Suprapubic skin (tissue), 4 donors: ENCODE data around the gene HLCS. TPM values are rescaled to one million over a fixed set of nuclear protein-coding genes. Genes with fewer than 3 reads are reported as not detected.

Experiments used
- DNase-seq, 2 donors: peaks; one replicate each; pipeline ENCODE4 v3.0.0-alpha.2; 2019; ENCODE audit warnings: low spot score in 2 of 2
- H3K27ac ChIP-seq: fragments of 200-600 bp; sonication (generic); one replicate; pipeline ENCODE4 v1.5.1; 2019
- H3K27me3 ChIP-seq: fragments of 200-600 bp; sonication (generic); one replicate; pipeline ENCODE4 v1.5.1; 2019
- H3K36me3 ChIP-seq: fragments of 200-600 bp; sonication (generic); one replicate; pipeline ENCODE4 v1.5.1; 2019
- H3K4me1 ChIP-seq: fragments of 200-600 bp; sonication (generic); one replicate; pipeline ENCODE4 v1.5.1; 2019
- H3K4me3 ChIP-seq: fragments of 200-600 bp; sonication (generic); one replicate; pipeline ENCODE4 v1.5.1; 2019; ENCODE audit warnings: mild to moderate bottlenecking
- H3K9me3 ChIP-seq: fragments of 200-600 bp; sonication (generic); one replicate; pipeline ENCODE4 v1.5.1; 2019
- EP300 ChIP-seq: sonication (generic); formaldehyde crosslinking; IDR thresholded peaks from one replicate; pipeline ENCODE4 v1.6.1; 2017; ENCODE audit warnings: antibody characterized with exemption
- POLR2A ChIP-seq, 2 donors: fragments of 450-650 bp; IDR thresholded peaks; one replicate each; pipeline ENCODE4 v1.6.1; 2017; ENCODE audit warnings: antibody characterized with exemption in 2 of 2, mild to moderate bottlenecking in 2 of 2, moderate library complexity in 2 of 2
- POLR2AphosphoS5 ChIP-seq, 3 donors: sonication (generic); formaldehyde crosslinking; IDR thresholded peaks; one replicate each; pipeline ENCODE4 v1.6.1; 2017; ENCODE audit warnings: antibody characterized with exemption in 3 of 3
- WGBS: methylation state at CpG from one replicate; pipeline ENCODE4 v1.1.5; 2018; 5-methylcytosine and 5-hydroxymethylcytosine counted together
- total RNA-seq, 4 donors: library from RNA; depleted of rRNA; stranded (reverse); fragments of >200 nt; gene quantifications; one replicate each; pipeline ENCODE4 v1.1.0, GENCODE V29; 2016
- TF ChIP-seq, protein P1 (sequence below), 2 donors: fragments of 200-600 bp in 1 of 2; fragments of 450-650 bp in 1 of 2; sonication (generic) in 1 of 2; IDR thresholded peaks; one replicate each; pipeline ENCODE4 v1.5.1; 2016 to 2019; ENCODE audit warnings: antibody characterized with exemption in 2 of 2, mild to moderate bottlenecking in 1 of 2, moderate library complexity in 1 of 2

HLCS gene
- total RNA-seq, 4 donors from 2014 or later: 8.4 to 16.1 (median 11.5) TPM

DNA sequence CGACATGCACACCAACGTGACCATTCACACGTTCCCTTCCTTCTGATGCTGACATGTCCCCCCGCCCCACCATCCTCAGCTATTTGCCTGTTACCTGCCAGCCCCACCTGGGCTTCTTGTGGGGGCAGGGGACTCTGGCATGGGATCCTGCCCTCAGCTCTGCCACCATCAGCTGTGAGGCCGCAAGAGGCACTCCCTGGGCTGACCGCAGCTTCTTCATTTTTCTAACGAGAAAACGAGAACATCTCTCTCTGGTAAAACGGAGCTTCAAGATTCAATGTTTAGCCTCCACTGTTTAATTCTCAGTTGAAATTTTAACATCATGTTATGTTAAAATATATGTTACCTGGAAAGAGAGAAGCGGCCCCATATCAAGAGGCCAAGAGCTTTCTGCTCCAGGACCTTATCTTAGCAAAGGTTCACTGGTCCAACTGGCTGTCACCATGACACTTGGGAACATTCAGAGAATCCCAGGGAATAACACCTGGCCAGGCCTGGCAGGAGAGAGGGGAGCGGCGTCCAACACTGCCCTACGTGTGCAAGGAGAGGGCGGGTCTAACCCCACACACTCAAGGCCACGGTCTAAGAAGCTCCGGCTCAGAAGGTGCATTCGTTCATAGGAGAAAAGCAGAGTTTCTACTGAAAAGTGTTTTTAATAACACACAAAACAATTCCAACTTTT is 51.3 kb downstream of the HLCS start:
- Histone ChIP-seq H3K27ac (no peak overlapping the region), H3K27me3 (no peaks in the 10 kb centered on the region), H3K4me1 (peaks cover 8% of the 10 kb centered on the region), H3K9me3 (no peaks in the 10 kb centered on the region), H3K36me3 (no peaks in the 10 kb centered on the region), H3K4me3 (no peak overlapping the region)
- TF ChIP-seq POLR2A (IDR thresholded peaks at IDR 0.05) (no peak), EP300 (no peak), POLR2AphosphoS5 (IDR thresholded peaks at IDR 0.05) (no peak)
- TF ChIP-seq, protein P1, sequence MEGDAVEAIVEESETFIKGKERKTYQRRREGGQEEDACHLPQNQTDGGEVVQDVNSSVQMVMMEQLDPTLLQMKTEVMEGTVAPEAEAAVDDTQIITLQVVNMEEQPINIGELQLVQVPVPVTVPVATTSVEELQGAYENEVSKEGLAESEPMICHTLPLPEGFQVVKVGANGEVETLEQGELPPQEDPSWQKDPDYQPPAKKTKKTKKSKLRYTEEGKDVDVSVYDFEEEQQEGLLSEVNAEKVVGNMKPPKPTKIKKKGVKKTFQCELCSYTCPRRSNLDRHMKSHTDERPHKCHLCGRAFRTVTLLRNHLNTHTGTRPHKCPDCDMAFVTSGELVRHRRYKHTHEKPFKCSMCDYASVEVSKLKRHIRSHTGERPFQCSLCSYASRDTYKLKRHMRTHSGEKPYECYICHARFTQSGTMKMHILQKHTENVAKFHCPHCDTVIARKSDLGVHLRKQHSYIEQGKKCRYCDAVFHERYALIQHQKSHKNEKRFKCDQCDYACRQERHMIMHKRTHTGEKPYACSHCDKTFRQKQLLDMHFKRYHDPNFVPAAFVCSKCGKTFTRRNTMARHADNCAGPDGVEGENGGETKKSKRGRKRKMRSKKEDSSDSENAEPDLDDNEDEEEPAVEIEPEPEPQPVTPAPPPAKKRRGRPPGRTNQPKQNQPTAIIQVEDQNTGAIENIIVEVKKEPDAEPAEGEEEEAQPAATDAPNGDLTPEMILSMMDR (IDR thresholded peaks at IDR 0.05): no peak
- no peak for DNase-seq
- 95% methylated on average over 17 of the region's 17 CpGs for WGBS

DNA sequence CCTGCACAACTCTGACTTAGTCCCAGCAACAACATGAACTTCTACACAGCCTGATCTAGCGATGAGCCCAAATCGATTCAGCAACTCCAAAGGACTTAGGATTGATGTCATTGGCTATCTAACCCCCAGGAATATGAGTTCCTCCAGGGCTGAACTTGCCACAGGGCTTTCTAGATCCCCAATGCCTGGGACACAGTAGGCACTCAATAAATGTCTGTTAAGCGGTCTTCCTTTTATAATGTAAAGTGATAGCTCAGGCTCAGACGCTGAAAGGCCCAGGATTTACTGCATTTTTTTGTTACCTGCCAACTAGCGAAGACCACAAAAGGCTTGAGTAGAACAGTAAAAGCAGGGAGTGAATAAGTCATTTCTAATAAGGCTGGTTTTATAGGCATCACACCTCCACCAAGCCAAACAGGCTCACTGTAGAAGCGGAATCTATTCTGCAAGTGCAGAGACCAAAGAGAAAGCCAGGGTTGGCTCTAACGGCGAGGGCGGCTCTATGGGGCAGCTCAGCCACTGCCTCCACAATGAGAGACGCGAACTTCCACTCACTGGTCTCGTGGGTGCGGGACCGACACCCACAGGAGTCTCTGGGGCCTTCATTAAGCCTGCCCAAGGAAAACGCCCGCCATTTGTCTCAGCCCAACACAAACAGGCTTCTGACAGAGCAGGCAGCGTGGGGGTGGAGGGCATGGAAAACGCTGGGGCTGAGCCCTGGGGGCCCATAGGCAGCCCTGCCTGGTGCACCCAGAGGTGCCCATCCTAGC is 52.0 kb downstream of the HLCS start:
- Histone ChIP-seq H3K4me3 (no peak overlapping the region), H3K27ac (no peak overlapping the region), H3K9me3 (no peaks in the 10 kb centered on the region), H3K4me1 (peaks cover 8% of the 10 kb centered on the region), H3K27me3 (no peaks in the 10 kb centered on the region), H3K36me3 (no peaks in the 10 kb centered on the region)
- DNase-seq: no peak
- no peak for TF ChIP-seq EP300
- no peak for TF ChIP-seq POLR2A (IDR thresholded peaks at IDR 0.05)
- no peak for TF ChIP-seq POLR2AphosphoS5 (IDR thresholded peaks at IDR 0.05)
- TF ChIP-seq, protein P1 (IDR thresholded peaks at IDR 0.05): no peak
- 92% methylated on average over 14 of the region's 18 CpGs for WGBS

DNA sequence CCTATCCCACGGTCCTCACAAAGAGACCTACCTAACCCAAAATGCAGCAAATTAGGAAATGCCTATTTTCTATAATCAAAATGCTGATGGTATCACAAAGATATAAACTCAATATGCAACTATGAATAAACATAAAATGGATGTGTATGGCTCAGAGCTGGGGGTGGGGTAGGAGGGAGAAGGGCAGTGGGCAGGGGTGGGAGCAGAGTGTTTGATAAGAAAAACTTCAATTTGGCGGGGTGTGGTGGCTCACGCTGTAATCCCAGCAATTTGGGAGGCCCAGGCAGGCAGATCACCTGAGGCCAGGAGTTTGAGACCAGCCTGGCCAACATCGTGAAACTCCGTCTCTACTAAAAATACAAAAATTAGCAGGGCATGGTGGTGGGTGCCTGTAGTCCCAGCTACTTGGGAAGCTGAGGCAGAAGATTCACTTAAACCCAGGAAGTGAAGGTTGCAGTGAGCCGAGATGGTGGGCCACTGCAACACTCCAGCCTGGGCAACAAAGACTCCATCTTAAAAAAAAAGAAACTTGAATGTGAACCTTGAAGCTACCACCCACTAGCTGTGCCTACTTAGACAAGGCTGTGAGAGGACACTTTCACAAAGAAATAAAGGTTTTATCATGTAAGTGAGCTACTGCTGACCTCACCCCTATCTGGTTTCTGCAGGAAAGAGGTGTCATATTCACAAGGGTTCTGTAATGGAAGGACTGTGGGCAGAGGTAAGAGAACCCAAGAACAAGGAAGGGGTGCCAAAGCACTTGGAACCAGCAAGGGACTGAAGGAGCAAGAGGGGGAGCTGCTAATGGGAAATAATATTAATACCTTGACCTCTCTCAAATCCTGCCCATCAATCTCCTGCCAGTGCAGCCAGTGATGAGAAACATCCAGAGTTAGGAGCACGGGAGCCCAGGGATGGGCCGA is 53.0 kb downstream of the HLCS start:
- no peaks in the 10 kb centered on the region for H3K27me3 ChIP-seq
- no peaks in the 10 kb centered on the region for H3K9me3 ChIP-seq
- H3K4me1 ChIP-seq: peaks cover 8% of the 10 kb centered on the region
- no peak for DNase-seq
- 94% methylated on average over 8 of the region's 8 CpGs for WGBS
- no peak overlapping the region for H3K27ac ChIP-seq
- TF ChIP-seq EP300 (no peak), POLR2A (IDR thresholded peaks at IDR 0.05) (no peak), POLR2AphosphoS5 (IDR thresholded peaks at IDR 0.05) (no peak)
- TF ChIP-seq, protein P1 (IDR thresholded peaks at IDR 0.05): no peak
- H3K36me3 ChIP-seq: no peaks in the 10 kb centered on the region
- H3K4me3 ChIP-seq: no peak overlapping the region

DNA sequence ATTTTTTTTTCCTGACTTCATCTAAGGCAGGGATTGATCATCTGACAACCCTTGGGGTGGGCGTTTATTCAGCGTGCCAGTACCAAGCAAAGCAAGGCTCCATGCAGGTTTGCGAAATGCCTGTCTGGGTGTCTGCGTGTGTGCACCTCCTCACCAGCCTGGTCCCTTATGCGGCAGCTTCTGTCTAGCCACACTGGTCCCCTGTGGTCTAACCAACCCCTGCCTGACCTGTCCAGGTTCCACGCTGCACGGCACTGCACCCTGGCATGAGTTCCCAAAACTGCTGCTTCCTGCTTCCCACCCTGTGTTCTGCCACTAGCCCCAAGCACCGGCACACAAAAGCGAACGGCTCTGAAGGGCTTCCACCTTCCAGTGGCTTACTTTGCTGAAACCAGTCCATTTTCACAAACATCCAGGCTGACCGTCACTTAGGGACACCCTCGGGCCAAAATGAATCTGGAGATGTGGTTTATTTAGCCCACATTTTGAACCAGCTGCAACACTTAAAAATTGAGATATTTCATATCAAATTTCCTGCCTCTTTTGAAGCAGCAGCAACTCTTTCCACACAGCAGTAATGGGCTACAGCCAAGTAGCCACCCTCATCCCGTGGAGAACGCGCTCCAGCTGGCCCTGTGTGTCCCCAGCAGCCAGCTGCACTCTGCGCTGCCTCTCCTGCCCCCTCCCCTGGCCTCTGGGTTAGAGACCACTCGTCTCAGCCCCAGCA is 55.7 kb downstream of the HLCS start:
- Histone ChIP-seq H3K4me1 (no peaks in the 10 kb centered on the region), H3K27me3 (no peaks in the 10 kb centered on the region), H3K9me3 (no peaks in the 10 kb centered on the region), H3K36me3 (no peaks in the 10 kb centered on the region), H3K4me3 (no peak overlapping the region), H3K27ac (no peak overlapping the region)
- no peak for DNase-seq
- no peak for TF ChIP-seq POLR2A (IDR thresholded peaks at IDR 0.05)
- no peak for TF ChIP-seq POLR2AphosphoS5 (IDR thresholded peaks at IDR 0.05)
- TF ChIP-seq EP300: no peak
- TF ChIP-seq, protein P1 (IDR thresholded peaks at IDR 0.05): no peak
- 78% methylated on average over 17 of the region's 17 CpGs for WGBS
